Caco-2 (cell line): ENCODE data around the gene SLC5A10. TPM values are rescaled to one million over a fixed set of nuclear protein-coding genes. Genes with fewer than 3 reads are reported as not detected.

Experiments
- BruUV-seq: library from RNA; stranded (reverse); fragments of 400-500 nt; replicated peaks from 2 replicates; lab custom pipeline; 2021; lab: Mats Ljungman, UMichigan
- CTCF ChIA-PET: fragments of 300-600 bp; sonication (Branson Sonifier 250); formaldehyde crosslinking; loops from one replicate; lab custom pipeline; 2022; ENCODE audit warnings: antibody characterized with exemption; lab: Charles Lee
- POLR2A ChIA-PET: fragments of 300-600 bp; sonication (Branson Sonifier 250); formaldehyde crosslinking; loops from one replicate; lab custom pipeline; 2022; ENCODE audit warnings: antibody characterized with exemption; lab: Charles Lee
- DNase-seq, 2 experiments: peaks; one replicate each; pipeline versions ENCODE4 v3.0.0 to v3.0.0-alpha.2; 2020 to 2022
- H3K27me3 ChIP-seq: replicated peaks from 2 replicates; pipeline ENCODE4 v1.6.0; 2011; ENCODE audit warnings: low read length; ENCODE audit not compliant: control insufficient read depth, insufficient read depth
- H3K36me3 ChIP-seq: 2 replicates; pipeline ENCODE4 v1.5.1; 2011; ENCODE audit warnings: low read length; ENCODE audit not compliant: control insufficient read depth, insufficient read depth
- H3K4me1 ChIP-seq: fragments of 250-450 bp; sonication (Bioruptor Pico); 2 replicates; pipeline ENCODE4 v1.5.1; 2020; ENCODE audit warnings: mild to moderate bottlenecking
- H3K4me3 ChIP-seq: 2 replicates; pipeline ENCODE4 v1.5.1; 2011; ENCODE audit warnings: low read depth, mild to moderate bottlenecking, control low read depth, low read length
- H3K9me3 ChIP-seq: fragments of 250-450 bp; sonication (Bioruptor Pico); 2 replicates; pipeline ENCODE4 v1.5.1; 2020; ENCODE audit warnings: mild to moderate bottlenecking, moderate library complexity
- H3K27ac Mint-ChIP-seq: one replicate; pipeline ENCODE4 v1.8.0; 2022; ENCODE audit warnings: mixed read lengths; ENCODE audit not compliant: unreplicated experiment
- H3K27me3 Mint-ChIP-seq: one replicate; pipeline ENCODE4 v1.8.0; 2022; ENCODE audit warnings: mixed read lengths; ENCODE audit not compliant: insufficient read depth, unreplicated experiment
- H3K36me3 Mint-ChIP-seq: one replicate; pipeline ENCODE4 v1.8.0; 2022; ENCODE audit warnings: mild to moderate bottlenecking, mixed read lengths; ENCODE audit not compliant: insufficient read depth, unreplicated experiment
- H3K4me1 Mint-ChIP-seq: one replicate; pipeline ENCODE4 v1.8.0; 2022; ENCODE audit warnings: low read depth, mixed read lengths; ENCODE audit not compliant: unreplicated experiment
- H3K4me3 Mint-ChIP-seq: one replicate; pipeline ENCODE4 v1.8.0; 2022; ENCODE audit warnings: mild to moderate bottlenecking, moderate library complexity, mixed read lengths; ENCODE audit not compliant: unreplicated experiment
- H3K9me3 Mint-ChIP-seq: one replicate; pipeline ENCODE4 v1.8.0; 2022; ENCODE audit warnings: mixed read lengths; ENCODE audit not compliant: unreplicated experiment
- intact Hi-C: fragments of 100-400 bp; cut with micrococcal nuclease; formaldehyde crosslinking; loops from one replicate; pipeline ENCODE4 v1.10.0; 2022; ENCODE audit not compliant: unreplicated experiment
- total RNA-seq: library from RNA; stranded (reverse); gene quantifications from 2 replicates; pipeline ENCODE4 v1.2.3, GENCODE V29; 2022
- TF ChIP-seq, protein P1 (sequence below), 2 experiments: fragments of 200-600 bp in 1 of 2; IDR thresholded peaks; 1 replicate in 1 of 2; 2 replicates in 1 of 2; pipeline versions ENCODE4 v1.5.1 to v1.8.0; 2011 to 2022; ENCODE audit warnings: antibody characterized with exemption in 1 of 2, control low read depth in 1 of 2, inconsistent platforms in 1 of 2, low read depth in 1 of 2, low read length in 1 of 2, mild to moderate bottlenecking in 1 of 2, moderate library complexity in 1 of 2; ENCODE audit not compliant: insufficient read depth in 1 of 2, severe bottlenecking in 1 of 2, unreplicated experiment in 1 of 2

The SLC5A10 gene
- total RNA-seq, 1 experiment from 2014 or later, result 0.27 TPM

DNA sequence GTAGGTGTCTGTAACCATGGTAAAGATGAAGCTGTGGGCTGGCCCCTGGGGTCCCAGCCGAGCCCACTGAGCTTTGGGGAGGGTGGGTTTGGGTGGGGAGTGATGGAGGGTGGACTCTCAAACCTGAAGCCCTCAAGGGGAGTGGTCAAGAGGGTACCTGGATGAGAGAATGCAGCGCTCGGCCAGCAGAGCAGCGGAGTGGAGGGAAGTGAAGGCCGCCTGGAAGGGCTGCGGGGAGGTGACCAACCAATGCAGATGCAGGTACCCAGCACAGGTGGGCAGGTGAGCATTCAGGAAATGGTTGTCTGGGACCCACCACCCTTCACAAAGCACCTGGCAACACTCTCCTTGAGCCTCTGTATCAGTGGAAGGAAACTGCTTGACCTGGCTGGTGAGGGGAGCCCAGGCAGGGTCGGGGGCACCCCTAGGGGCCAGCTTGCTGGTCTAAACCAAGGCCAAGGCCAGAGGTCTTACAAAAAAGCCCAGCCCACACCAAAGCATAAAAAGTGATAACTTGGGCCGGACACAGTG, 3.4 kb upstream of the SLC5A10 start:
- H3K36me3 Mint-ChIP-seq, result no peaks in the 10 kb centered on the region
- H3K4me1 ChIP-seq, result peaks cover 11% of the 10 kb centered on the region
- H3K9me3 ChIP-seq, result no peaks in the 10 kb centered on the region
- no peaks in the 10 kb centered on the region for H3K9me3 Mint-ChIP-seq
- H3K4me3 ChIP-seq, result no peak overlapping the region
- TF ChIP-seq, protein P1, sequence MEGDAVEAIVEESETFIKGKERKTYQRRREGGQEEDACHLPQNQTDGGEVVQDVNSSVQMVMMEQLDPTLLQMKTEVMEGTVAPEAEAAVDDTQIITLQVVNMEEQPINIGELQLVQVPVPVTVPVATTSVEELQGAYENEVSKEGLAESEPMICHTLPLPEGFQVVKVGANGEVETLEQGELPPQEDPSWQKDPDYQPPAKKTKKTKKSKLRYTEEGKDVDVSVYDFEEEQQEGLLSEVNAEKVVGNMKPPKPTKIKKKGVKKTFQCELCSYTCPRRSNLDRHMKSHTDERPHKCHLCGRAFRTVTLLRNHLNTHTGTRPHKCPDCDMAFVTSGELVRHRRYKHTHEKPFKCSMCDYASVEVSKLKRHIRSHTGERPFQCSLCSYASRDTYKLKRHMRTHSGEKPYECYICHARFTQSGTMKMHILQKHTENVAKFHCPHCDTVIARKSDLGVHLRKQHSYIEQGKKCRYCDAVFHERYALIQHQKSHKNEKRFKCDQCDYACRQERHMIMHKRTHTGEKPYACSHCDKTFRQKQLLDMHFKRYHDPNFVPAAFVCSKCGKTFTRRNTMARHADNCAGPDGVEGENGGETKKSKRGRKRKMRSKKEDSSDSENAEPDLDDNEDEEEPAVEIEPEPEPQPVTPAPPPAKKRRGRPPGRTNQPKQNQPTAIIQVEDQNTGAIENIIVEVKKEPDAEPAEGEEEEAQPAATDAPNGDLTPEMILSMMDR (IDR thresholded peaks at IDR 0.05; ENCODE audit: insufficient read depth in 1 of 2, low read depth in 1 of 2, low read length in 1 of 2, severe bottlenecking in 1 of 2, unreplicated experiment in 1 of 2), result no peak
- H3K36me3 ChIP-seq, result no peaks in the 10 kb centered on the region
- BruUV-seq, result no TSS peak
- no peaks in the 10 kb centered on the region for H3K27me3 ChIP-seq
- H3K4me3 Mint-ChIP-seq, result no peak overlapping the region
- intact Hi-C loops, result no loop called here
- CTCF ChIA-PET, result interaction anchor here (0.8 to 1.0 kb wide), 2 partner anchors 12 to 13 kb away, joined by 3 to 6 read pairs; no protein-coding TSS in a partner anchor
- H3K4me1 Mint-ChIP-seq, result peaks cover 20% of the 10 kb centered on the region
- DNase-seq, result no peak
- no peak overlapping the region for H3K27ac Mint-ChIP-seq
- POLR2A ChIA-PET, result no interaction called here
- no peaks in the 10 kb centered on the region for H3K27me3 Mint-ChIP-seq

DNA sequence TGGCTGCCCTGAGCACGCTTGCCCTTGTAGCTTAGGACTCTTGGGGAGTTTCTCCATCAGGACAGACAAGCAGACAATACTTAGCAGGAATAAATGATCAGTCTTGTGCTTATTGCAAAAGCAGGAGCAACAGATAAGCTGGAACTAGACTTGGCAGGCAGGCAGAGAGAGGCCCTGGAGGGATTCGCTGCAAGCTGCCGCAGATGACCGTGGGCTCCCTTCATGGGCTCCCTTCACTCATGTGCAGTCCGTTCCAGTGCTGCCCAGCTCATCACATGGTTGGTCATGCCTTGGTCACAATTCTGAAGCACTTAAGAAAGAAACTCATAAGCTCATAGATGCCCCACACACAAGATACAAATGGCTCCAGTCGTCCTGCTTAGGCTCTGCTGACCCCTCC, 2.4 kb upstream of the SLC5A10 start:
- no peaks in the 10 kb centered on the region for H3K27me3 ChIP-seq
- Mint-ChIP-seq H3K36me3 (no peaks in the 10 kb centered on the region), H3K27ac (no peak overlapping the region), H3K27me3 (no peaks in the 10 kb centered on the region), H3K9me3 (no peaks in the 10 kb centered on the region), H3K4me3 (no peak overlapping the region), H3K4me1 (peaks cover 20% of the 10 kb centered on the region)
- intact Hi-C loops, result no loop called here
- ChIA-PET CTCF (interaction anchor here (0.8 kb wide), 1 partner anchor 11 kb away, joined by 6 read pairs; no protein-coding TSS in a partner anchor), POLR2A (no interaction called here)
- TF ChIP-seq, protein P1 (IDR thresholded peaks at IDR 0.05; ENCODE audit: insufficient read depth in 1 of 2, low read depth in 1 of 2, low read length in 1 of 2, severe bottlenecking in 1 of 2, unreplicated experiment in 1 of 2), result no peak
- H3K36me3 ChIP-seq, result no peaks in the 10 kb centered on the region
- BruUV-seq, result no TSS peak
- H3K4me1 ChIP-seq, result peaks cover 11% of the 10 kb centered on the region
- no peak for DNase-seq
- H3K4me3 ChIP-seq, result no peak overlapping the region
- H3K9me3 ChIP-seq, result no peaks in the 10 kb centered on the region

DNA sequence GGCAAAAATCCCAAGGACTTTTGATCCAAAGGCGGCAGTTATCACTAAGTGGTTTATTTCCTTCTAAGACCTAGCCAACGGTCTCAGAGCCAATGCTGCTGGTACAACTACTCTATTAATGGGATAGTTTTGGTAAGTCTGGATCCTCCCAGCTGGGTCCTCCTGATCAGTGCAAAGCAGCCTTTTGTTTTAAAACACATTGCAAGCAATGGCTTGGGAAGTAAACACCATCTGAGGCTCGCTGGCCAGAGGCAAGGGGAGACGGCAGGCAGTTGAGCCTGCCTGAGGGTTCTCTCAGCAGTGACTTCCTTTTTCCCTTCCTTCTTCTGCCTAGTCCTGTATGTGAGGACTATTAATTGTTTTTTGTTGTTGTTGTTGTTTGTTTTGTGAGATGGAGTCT, 1.6 kb upstream of the SLC5A10 start:
- peaks cover 20% of the 10 kb centered on the region for H3K4me1 Mint-ChIP-seq
- no peaks in the 10 kb centered on the region for H3K36me3 Mint-ChIP-seq
- no peaks in the 10 kb centered on the region for H3K9me3 Mint-ChIP-seq
- CTCF ChIA-PET, result no interaction called here
- Histone ChIP-seq H3K9me3 (no peaks in the 10 kb centered on the region), H3K4me1 (peaks cover 11% of the 10 kb centered on the region), H3K27me3 (no peaks in the 10 kb centered on the region), H3K4me3 (no peak overlapping the region), H3K36me3 (no peaks in the 10 kb centered on the region)
- H3K27ac Mint-ChIP-seq, result no peak overlapping the region
- no peak overlapping the region for H3K4me3 Mint-ChIP-seq
- intact Hi-C loops, result no loop called here
- no TSS peak for BruUV-seq
- DNase-seq, result no peak
- POLR2A ChIA-PET, result no interaction called here
- no peaks in the 10 kb centered on the region for H3K27me3 Mint-ChIP-seq
- TF ChIP-seq, protein P1 (IDR thresholded peaks at IDR 0.05; ENCODE audit: insufficient read depth in 1 of 2, low read depth in 1 of 2, low read length in 1 of 2, severe bottlenecking in 1 of 2, unreplicated experiment in 1 of 2), result no peak
